Stimulated activated CD8-positive, alpha-beta memory T cell treated with anti-CD3 and anti-CD28 coated beads, Interleukin-15, amount 100 ng/mL, for 48 hours (primary cell): ENCODE results near the gene TRPM5.

Experiments
- DNase-seq, 2 donors: peaks; one replicate each; pipeline ENCODE4 v3.0.0-alpha.2; 2020; ENCODE audit warnings: low read depth in 2 of 2

The TRPM5 gene

DNA sequence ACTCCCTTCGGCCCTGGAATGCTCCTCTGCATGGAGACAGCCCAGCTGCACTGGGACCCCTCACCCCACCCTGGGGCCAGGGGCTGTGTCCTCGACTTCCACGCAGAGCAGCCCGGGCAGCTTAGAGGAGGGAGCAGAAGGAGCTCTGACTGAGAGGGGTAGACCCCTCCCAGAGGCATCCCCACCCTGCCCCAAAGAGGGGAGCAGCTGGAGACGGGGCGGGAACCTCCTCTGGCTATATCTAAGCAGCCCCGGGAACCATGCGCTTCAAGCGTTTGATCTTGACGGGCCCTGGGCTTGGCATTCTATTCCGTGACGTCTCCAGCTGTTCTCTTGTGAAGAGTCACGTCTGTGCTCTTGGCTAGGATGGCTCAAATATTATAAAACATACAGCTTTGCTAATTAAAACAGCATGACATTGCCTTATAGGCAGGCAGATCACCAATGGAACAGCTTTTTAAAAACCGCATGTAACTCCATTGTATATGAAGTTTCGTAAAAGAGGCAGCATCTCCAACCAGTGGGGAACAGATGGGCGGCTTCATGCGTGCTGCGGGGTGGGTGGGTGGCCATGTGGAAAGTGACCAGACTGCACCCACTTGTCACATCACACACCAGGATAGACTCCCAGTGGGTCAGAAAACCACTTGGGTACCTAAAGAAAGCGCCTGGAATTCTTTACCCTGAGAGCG is 8.2 kb upstream of the TRPM5 start:
- no peak for DNase-seq

DNA sequence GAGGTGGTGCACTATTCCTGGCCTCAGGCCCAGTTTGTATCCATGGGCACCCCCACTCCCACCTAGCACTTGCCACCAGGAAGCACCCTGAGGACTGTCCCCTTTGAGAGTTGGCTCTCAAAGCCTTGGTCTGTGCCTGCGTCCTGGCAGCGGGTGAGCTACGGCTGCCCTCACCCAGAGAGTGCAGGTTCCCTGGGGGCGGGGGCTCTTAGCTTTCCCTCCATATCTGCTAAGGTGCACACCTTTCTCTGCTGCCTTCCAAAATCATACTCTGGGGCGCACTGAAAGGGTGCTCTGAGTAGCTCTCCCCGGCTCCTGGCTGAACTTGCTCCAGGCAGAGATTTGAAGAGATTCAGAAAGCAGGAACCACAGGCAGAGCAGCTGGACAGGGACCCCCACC is 7.6 kb upstream of the TRPM5 start:
- DNase-seq = no peak

DNA sequence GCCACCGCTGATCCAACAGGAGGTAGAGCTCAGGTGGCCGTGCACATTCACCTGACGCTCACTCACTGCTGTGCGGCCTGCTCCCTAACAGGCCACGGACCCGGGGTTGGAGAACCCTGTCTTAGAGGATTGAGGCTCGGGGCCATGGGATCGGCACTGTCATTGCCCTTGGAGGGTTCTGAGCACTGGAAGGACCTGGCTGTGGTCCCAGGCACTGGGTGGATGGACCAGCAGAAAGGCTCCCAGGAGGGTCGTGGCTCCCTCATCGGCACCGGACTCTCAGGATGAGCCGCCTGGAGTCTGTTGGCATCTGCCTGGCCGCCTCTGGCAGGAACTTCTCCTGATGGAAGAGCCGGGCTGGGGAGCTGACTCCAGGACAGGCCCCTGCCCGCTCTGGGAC is 7.0 kb upstream of the TRPM5 start:
- DNase-seq = no peak

DNA sequence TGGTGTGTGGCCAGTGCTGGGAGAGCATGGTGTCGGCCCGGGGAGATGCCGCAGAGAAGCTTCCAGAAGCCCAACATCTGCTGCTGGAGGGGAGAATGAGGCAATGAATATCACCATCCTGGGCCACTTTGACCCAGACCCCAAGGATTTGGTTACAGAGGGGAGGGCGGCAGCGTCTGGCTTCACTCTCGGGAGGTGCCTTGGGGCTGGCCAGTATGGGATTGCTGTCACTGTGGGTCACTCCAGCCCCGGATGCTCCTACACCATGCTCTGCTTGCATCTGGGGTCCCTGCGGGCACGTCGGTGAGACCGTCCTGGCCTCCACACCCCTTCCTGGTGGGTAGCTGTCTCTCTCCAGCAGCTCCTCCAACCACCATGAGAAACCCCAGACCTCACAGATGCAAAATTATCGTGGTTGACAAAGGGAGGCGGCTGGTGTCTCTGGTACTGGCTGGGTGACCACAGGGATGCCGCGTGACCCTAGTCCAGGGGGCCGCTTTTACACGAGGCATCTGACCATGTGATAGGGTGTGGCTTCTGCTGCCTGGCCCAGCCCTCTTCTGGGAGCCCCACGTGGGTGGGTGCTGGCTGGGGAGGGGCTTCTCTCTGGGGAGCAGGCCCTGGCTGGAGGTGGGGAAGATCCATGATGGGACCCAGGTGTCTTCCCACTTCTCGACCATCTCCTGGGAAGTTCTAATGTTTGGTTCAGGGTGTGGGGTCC is 6.2 kb upstream of the TRPM5 start:
- no peak for DNase-seq

DNA sequence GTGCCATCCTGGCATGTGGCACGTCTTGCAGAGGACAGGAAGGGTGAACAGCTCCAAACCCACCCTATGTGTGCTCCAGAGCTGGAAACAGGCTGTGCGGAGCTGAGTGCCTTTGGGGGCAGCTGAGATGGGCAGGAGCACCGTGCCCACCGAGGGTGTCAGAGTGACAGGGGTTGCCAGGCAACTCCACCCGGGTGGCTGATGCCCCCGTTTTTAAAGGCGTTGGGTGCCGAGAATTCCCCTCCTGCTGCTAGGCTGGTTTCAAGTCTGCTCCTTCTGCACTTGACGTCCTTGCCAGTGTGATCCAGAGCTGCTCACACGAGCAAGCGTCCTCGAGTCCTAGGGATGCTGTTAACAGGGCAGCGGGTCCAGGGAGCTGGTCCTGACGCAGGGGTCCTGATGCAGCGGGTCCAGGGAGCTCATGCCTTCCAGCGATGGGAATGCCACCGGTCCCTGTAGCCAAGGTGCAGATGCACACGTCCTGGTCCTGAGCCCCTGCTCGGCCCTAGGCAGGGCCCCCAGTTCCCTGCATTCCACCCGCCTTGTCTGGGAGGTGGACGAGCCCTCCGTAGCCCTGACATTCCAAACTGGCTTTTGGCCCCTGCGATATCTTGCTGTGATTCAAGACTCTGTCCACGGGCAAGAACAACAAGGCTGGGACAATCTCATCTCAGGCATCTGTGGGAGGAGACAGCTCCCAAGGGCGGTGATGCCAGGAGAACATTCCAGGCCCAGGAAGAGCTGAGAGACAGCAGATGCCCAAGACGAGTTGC is 5.4 kb upstream of the TRPM5 start:
- DNase-seq = no peak

GRCh38 chr11:2448661-2449547 is 4.6 kb upstream of the TRPM5 start:
- no peak for DNase-seq

DNA sequence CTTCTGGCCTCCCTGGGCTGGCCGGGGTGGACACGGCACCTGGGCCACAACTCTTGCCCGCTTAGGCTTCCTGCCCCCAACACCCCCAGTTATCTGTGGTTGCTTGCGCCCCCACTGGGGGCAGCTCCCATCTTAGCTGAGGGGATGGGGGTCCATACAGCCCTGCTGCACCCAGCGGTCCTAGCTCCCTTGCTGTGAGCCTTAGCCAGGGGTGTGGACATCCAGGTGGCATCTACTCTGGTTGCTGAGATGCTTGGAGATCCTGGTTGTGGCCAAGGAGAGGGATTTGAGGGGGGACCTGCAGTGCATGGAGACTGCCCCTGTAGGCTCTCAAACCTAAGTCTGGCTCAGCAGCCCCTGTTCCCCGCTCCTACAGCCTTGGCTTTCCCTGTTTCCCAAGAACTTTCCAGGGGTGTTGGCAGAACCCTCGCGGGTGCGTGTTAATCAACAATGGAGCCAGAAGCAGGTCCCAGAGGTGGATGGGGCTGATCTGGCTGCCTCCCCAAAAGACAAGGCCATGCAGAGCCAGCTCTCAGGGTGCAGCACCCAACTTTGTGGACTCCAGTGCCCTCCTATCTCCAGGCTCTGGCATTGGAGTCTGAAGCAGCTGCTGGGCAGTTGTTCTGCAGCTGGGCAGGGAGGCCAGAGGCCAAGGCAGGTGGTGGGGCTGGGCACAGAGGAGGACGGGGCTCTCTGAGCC is 3.8 kb upstream of the TRPM5 start:
- no peak for DNase-seq

GRCh38 chr11:2447253-2447950 is 3.1 kb upstream of the TRPM5 start:
- DNase-seq = no peak

DNA sequence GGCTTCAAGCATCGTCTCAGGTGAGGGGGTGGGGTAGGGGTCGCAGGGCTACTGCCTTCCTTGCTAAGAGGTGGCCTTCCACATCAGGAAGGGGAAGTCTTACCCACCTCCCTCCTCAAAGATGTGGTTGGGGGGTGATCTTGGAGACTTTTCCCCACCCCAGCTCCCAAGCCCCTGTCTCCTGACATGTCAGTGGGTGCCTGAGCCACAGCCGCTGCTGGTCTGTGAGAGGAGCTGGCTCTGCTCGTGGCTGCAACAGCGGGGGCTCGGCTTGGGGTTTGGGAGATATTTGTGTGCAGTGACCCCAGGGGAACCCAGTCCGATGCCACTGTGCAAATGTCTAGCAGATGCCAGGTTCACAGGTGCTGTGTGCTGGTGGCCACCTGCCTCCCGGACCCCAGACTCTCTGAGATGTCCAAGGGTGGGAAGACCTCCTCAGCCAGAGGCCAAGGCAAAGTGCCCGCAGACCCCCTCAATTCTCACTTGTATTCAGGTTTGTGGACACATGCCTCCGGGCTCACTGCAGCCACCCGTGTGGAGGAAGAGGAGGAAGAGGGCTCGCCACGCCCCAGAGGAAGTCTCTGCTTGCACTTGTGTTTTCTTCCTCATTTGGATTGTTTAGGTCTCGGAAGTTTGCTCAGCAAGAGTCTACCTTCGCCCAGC is 2.4 kb upstream of the TRPM5 start:
- DNase-seq = no peak

DNA sequence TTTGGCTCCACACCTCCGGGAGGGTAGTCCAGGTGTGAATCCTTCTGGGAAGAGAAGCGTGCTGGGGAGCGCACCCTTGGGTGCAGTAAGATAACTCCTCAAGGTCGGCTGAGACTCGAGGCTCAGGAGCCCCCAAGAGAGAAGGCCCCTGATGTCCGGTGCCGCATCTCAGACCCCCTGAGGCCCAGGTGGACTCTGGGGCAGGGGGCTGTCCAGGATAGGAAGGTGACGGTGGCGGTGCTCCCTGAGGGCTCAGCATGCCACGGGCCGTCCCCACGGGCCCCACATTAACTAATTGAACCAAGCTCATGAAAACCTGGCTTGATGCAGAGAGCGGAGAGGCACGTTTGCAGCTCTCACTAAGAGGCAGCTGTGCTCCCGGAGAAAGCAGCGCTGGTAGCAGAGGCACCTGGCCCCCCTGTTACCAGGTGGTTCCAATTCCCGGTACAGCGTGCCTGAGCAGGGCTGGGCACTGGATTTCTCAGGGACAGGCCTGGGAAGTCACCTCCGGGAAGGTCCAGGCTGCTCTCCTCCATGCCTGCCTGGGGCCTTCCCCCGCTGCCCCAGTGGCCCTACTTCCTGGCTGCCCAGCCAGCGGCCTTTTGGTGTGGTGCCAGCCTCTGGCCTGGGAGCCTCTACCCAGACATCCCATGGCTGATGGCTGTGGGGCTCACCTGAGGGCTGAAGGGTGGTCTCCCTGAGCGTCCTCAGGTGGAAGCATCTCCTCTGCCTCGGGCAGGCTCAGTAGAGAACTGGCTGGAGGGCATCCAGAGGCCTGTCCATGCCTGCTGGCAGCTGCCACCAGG is 1.6 kb upstream of the TRPM5 start:
- DNase-seq = no peak

DNA sequence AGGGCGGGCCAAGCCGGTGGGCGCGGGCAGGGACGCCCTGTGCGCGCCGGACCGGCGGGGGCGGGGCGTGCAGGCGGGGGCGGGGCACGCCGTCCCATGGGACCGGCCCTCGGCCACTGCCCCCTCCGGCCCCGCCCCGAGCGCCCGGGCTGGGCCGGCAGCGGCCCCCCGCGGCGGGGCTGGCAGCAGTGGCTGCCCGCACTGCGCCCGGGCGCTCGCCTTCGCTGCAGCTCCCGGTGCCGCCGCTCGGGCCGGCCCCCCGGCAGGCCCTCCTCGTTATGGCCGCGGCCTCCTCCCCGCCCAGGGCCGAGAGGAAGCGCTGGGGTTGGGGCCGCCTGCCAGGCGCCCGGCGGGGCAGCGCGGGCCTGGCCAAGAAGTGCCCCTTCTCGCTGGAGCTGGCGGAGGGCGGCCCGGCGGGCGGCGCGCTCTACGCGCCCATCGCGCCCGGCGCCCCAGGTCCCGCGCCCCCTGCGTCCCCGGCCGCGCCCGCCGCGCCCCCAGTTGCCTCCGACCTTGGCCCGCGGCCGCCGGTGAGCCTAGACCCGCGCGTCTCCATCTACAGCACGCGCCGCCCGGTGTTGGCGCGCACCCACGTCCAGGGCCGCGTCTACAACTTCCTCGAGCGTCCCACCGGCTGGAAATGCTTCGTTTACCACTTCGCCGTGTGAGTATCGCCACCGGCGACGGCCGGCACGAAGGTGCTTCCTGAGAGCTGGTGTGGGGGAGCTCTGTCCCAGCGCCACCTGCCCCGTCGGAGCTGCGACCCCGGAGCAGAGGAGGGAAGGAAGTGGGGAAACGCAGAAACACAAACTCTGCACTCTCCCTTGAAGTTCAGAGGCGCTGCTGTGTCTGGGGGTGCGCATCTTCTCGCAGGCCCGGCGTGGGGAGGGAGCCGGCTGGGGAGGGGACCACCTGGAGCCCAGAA is 769 bp upstream of the TRPM5 start, which contains the start of gene KCNQ1:
Gene KCNQ1 (plus strand): TSS at position 188 of the 925 bp plus-strand sequence. CDS start 91 bp downstream, at position 279.
- DNase-seq = peak; percentile 49 to 53

DNA sequence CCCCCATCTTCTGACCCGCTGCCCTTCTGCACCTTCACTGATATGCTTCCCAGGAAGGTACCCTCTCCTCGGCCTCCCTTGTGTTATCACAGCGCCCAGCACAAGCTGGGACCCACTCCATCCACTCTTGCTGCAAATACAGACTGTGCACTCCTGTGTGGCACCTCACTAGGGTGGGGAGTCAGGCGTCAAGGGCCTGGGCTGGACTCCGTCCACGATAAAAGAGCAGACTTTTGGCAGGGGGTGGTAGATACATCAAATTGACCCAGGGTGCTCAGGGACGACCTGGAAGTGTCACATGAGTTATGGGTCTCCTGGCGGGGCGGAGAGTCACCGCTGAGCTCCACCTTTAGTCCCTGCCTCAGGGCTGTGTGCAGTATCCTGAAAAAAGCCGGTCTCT is 908 bp downstream of the TRPM5 start:
- no peak for DNase-seq

DNA sequence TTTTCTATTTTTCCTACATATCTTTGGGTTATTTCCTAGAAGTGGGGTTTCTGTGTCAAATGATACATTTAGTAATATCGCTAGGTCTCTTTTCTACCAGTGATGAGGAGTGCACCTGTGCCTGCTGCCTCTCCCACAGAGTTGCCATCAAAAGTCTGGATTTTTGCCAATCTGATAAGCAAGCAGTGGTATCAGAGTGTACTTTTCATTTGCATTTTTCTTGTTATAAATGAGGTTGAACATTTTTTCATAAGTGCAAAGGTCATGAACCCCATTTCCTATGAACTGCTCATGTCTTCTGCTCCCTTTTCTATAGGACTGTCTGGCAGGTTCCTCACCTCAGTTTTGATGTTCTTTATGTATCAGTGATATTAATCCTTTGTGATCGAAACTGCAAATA is 1.7 kb downstream of the TRPM5 start:
- DNase-seq = no peak

DNA sequence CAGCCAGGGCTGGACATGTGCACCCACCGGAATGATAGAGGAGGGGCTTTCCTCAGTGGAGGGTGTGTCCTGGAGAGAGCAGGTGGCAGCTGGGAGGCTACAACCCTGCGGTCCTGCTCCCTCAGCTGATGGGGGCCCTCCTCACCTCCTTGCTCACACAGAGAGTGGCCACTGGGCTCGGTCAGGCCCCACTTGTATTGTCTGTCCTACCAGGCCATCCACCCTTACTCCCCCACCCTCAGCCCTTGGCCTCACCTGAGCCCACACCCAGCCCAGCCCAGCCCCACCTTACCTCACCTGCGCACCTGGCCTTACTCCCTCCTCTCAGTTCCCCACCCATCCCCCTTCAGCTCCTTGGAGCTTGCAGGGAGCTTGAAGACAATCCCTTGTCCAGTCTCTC is 3.1 kb downstream of the TRPM5 start:
- DNase-seq = no peak

GRCh38 chr11:2440646-2441045 is 3.7 kb downstream of the TRPM5 start:
- DNase-seq = no peak

DNA sequence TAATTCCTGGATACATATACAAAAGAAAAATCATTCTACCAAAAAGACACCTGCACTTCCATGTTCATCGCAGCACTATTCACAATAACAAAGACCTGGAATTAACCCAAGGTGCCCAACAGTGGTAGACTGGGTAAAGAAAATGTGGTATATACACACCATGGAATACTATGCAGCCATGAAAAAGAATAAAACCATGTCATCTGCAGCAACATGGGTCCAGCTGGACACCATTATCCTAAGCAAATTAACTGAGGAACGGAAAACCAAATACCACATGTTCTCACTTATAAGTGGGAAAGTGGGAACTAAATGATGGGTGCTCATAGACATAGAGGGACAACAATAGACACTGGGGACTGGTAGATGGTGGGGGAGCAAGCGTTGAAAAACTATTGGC is 4.5 kb downstream of the TRPM5 start:
- DNase-seq = no peak

DNA sequence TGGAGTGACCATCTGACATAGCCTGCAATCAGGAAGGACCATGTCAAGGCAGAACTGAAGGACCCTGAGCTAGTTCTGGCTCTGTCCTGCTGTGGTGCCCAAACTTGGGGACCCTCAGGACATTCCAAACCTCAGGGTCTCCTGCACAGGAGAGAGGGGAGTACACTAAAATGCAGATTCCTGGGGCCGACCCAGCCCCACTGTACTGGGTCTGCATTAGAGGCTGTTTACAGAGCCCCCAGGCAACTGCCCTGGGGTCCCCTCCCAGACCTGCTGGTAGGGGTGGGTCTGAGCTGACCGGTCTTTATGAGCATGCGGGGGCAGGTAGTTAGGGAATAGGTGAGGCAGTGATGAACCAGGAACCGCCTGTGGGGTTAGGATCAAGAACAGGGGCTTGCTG is 6.8 kb downstream of the TRPM5 start:
- no peak for DNase-seq

DNA sequence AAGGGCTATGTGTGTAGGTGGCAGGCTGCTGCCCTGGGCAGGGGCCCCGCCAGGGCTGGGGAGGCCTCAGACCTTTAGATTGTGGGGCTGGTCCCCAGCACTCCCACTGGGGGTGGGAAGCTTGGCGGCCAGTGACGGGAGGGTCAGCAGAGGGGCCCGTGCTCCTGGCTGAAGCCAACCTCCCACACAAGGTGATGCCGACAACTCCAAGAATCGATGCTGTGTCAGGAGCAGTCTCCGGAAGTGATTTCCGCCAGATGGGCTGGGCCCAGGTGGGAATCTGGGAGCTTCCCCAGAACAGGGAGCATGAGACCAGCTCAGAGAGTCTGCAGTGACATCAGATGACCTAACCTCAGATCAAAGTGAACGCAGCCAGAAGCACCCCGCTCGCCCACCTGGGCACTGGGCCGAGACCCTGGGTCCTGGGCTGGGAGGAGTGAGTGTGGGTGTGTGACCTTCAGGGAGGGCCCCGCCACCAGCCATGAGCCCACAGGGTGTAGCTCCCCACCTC is 7.7 kb downstream of the TRPM5 start:
- DNase-seq = no peak
